HEK293T (cell line): Measurements from ENCODE around the gene KAZALD1.
A peak's percentile ranks its signal among the peaks of the same experiment; 100 is the strongest.

Source experiments
- CTCF ChIA-PET: fragments of 350-600 bp; formaldehyde crosslinking; extraction: SDS; loops from one replicate; lab custom pipeline; 2021; ENCODE audit warnings: antibody characterized with exemption, inconsistent platforms; lab: Yijun Ruan, JAX
- POLR2A ChIA-PET: fragments of 350-600 bp; formaldehyde crosslinking; extraction: SDS; loops from one replicate; lab custom pipeline; 2020; ENCODE audit warnings: antibody characterized with exemption, inconsistent platforms; lab: Yijun Ruan, JAX
- DNase-seq: peaks from one replicate; pipeline ENCODE4 v3.0.0; 2012; ENCODE audit warnings: mixed read lengths; ENCODE audit errors: extremely low spot score
- ARNT ChIP-seq: fragments of 450-650 bp; IDR thresholded peaks from 2 replicates; pipeline ENCODE4 v1.6.1; 2017; ENCODE audit warnings: mild to moderate bottlenecking
- BHLHE40 ChIP-seq: fragments of 450-650 bp; IDR thresholded peaks from 2 replicates; pipeline ENCODE4 v1.6.1; 2016; ENCODE audit warnings: mild to moderate bottlenecking, moderate library complexity, borderline replicate concordance
- CTBP1 ChIP-seq: fragments of 450-650 bp; IDR thresholded peaks from 2 replicates; pipeline ENCODE4 v1.6.1; 2016; ENCODE audit warnings: borderline replicate concordance
- ELF4 ChIP-seq: fragments of 450-650 bp; IDR thresholded peaks from 2 replicates; pipeline ENCODE4 v1.6.1; 2017; ENCODE audit warnings: antibody characterized with exemption
- FOXA1 ChIP-seq: fragments of 450-650 bp; IDR thresholded peaks from 2 replicates; pipeline ENCODE4 v1.6.1; 2016; ENCODE audit warnings: mild to moderate bottlenecking
- FOXK2 ChIP-seq: fragments of 450-650 bp; IDR thresholded peaks from 2 replicates; pipeline ENCODE4 v1.6.1; 2016; ENCODE audit warnings: mild to moderate bottlenecking
- FOXM1 ChIP-seq: fragments of 450-650 bp; IDR thresholded peaks from 2 replicates; pipeline ENCODE4 v1.6.1; 2017; ENCODE audit warnings: mild to moderate bottlenecking, borderline replicate concordance
- HDGF ChIP-seq: fragments of 450-650 bp; IDR thresholded peaks from 2 replicates; pipeline ENCODE4 v1.6.1; 2017; ENCODE audit warnings: antibody characterized with exemption, borderline replicate concordance
- L3MBTL2 ChIP-seq: fragments of 450-650 bp; conservative IDR thresholded peaks from 2 replicates; pipeline ENCODE4 v1.6.1; 2016; ENCODE audit warnings: mild to moderate bottlenecking
- LEF1 ChIP-seq: fragments of 450-650 bp; IDR thresholded peaks from 2 replicates; pipeline ENCODE4 v1.6.1; 2017; ENCODE audit warnings: mild to moderate bottlenecking, borderline replicate concordance
- NFRKB ChIP-seq: fragments of 450-650 bp; IDR thresholded peaks from 2 replicates; pipeline ENCODE4 v1.6.1; 2016; ENCODE audit warnings: mild to moderate bottlenecking, moderate library complexity
- SP1 ChIP-seq: fragments of 450-650 bp; IDR thresholded peaks from 2 replicates; pipeline ENCODE4 v1.6.1; 2017
- SUZ12 ChIP-seq: fragments of 450-650 bp; IDR thresholded peaks from 2 replicates; pipeline ENCODE4 v1.6.1; 2016; ENCODE audit warnings: mild to moderate bottlenecking
- TARDBP ChIP-seq: fragments of 450-650 bp; IDR thresholded peaks from 2 replicates; pipeline ENCODE4 v1.6.1; 2016
- ZNF384 ChIP-seq: fragments of 450-650 bp; IDR thresholded peaks from 2 replicates; pipeline ENCODE4 v1.6.1; 2016
- TF ChIP-seq, protein P1 (sequence below): fragments of 450-650 bp; IDR thresholded peaks from 2 replicates; pipeline ENCODE4 v1.6.1; 2016

The KAZALD1 gene

GRCh38 chr10:101015582-101015973 is 46.2 kb upstream of the KAZALD1 start:
- POLR2A ChIA-PET, result interaction anchor here (1.0 to 3.3 kb wide), 4 partner anchors 16 to 32 kb away, joined by 3 to 20 read pairs (median 4); partner anchors contain the start of gene LZTS2
- no peak for TF ChIP-seq ELF4
- TF ChIP-seq FOXM1, result no peak
- no peak for TF ChIP-seq SP1
- TF ChIP-seq FOXA1, result no peak
- no peak for TF ChIP-seq ZNF384
- no peak for TF ChIP-seq SUZ12
- TF ChIP-seq, protein P1, sequence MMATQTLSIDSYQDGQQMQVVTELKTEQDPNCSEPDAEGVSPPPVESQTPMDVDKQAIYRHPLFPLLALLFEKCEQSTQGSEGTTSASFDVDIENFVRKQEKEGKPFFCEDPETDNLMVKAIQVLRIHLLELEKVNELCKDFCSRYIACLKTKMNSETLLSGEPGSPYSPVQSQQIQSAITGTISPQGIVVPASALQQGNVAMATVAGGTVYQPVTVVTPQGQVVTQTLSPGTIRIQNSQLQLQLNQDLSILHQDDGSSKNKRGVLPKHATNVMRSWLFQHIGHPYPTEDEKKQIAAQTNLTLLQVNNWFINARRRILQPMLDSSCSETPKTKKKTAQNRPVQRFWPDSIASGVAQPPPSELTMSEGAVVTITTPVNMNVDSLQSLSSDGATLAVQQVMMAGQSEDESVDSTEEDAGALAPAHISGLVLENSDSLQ, result no peak
- TF ChIP-seq LEF1, result no peak
- TF ChIP-seq TARDBP, result no peak
- no peak for TF ChIP-seq HDGF
- TF ChIP-seq CTBP1, result no peak
- no peak for TF ChIP-seq FOXK2
- TF ChIP-seq BHLHE40, result no peak
- no peak for TF ChIP-seq L3MBTL2
- no peak for TF ChIP-seq NFRKB
- CTCF ChIA-PET, result interaction anchor here (0.7 to 3.3 kb wide), 3 partner anchors 16 to 36 kb away, joined by 5 to 50 read pairs (median 12); partner anchors contain the start of genes PDZD7 and SFXN3

GRCh38 chr10:101016814-101017213 is 45.0 kb upstream of the KAZALD1 start:
- ChIA-PET CTCF (interaction anchor here (0.6 to 3.8 kb wide), 7 partner anchors 13 to 87 kb away, joined by 3 to 50 read pairs (median 7); partner anchors contain the start of genes PDZD7 and SFXN3), POLR2A (interaction anchor here (1.7 to 3.4 kb wide), 4 partner anchors 17 to 44 kb away, joined by 4 to 20 read pairs (median 10); partner anchors contain the start of genes KAZALD1 and LZTS2)
- DNase-seq, result no peak
- TF ChIP-seq FOXK2 (no peak), FOXA1 (no peak), NFRKB (no peak)
- TF ChIP-seq, protein P1, result no peak

More at GRCh38 chr10:101015582-101015973, 46.2 kb upstream of the KAZALD1 start:
- no peak for DNase-seq

DNA sequence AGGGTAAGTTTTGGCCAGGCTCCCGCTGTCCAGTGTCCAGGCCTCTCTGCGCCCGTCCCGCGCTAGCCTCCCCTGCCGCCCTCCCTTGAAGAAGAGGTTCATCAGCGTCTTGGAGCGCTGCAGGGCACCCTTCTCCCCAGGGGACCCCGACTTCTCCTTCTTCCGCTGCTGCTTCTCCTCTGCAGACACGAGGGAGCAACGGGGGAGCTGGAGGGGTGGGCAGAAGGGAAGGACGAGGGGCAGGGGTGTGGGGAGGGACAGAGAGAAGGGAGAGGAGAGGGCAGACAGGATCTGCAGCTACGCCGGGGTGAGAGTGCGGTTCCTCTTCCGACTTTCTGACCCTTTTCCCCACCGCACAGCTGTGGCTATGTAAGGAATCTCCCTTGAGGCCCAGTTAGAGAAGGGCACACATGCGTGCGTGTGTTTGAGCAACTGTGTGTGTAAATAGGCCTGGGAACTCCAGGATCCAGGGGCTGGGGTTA is 43.6 kb upstream of the KAZALD1 start:
- no peak for DNase-seq
- no peak for TF ChIP-seq NFRKB
- no peak for TF ChIP-seq L3MBTL2
- TF ChIP-seq LEF1, result no peak
- no peak for TF ChIP-seq TARDBP
- TF ChIP-seq HDGF, result no peak
- ChIA-PET CTCF (interaction anchor here (1.0 to 3.8 kb wide), 9 partner anchors 8 to 71 kb away, joined by 3 to 35 read pairs (median 6); partner anchors contain the start of genes PDZD7 and SFXN3), POLR2A (interaction anchor here (0.9 to 3.4 kb wide), 7 partner anchors 20 to 48 kb away, joined by 3 to 14 read pairs (median 4); partner anchors contain the start of gene KAZALD1)

- POLR2A ChIA-PET, result interaction anchor here (0.6 to 3.4 kb wide), 12 partner anchors 12 to 106 kb away, joined by 3 to 14 read pairs (median 4); partner anchors contain the start of genes KAZALD1, MRPL43, PDZD7 and SFXN3
- TF ChIP-seq HDGF (0 out of 2 replicates have a peak, but pooled peaks have one; percentile 31), BHLHE40 (no peak), TARDBP (no peak), ZNF384 (no peak), FOXA1 (no peak), FOXM1 (no peak), LEF1 (no peak), ARNT (no peak)
- CTCF ChIA-PET, result interaction anchor here (0.7 to 3.8 kb wide), 16 partner anchors 9 to 123 kb away, joined by 3 to 35 read pairs (median 4); partner anchors contain the start of genes KAZALD1, PDZD7 and SFXN3
- peak; percentile 94 for DNase-seq
These were observed 43.0 kb upstream of the KAZALD1 start for GRCh38 chr10:101018600-101019439.

- TF ChIP-seq FOXA1 (no peak), FOXK2 (no peak), LEF1 (no peak), BHLHE40 (no peak), NFRKB (no peak), FOXM1 (no peak), ZNF384 (no peak), ARNT (no peak), ELF4 (no peak), SUZ12 (no peak), L3MBTL2 (no peak), CTBP1 (no peak), TARDBP (no peak)
- no peak for DNase-seq
- CTCF ChIA-PET, result interaction anchor here (0.7 to 3.8 kb wide), 14 partner anchors 9 to 123 kb away, joined by 3 to 35 read pairs (median 5); partner anchors contain the start of genes KAZALD1, PDZD7 and SFXN3
- POLR2A ChIA-PET, result interaction anchor here (0.6 to 3.4 kb wide), 7 partner anchors 11 to 106 kb away, joined by 3 to 14 read pairs (median 4); partner anchors contain the start of genes KAZALD1, MRPL43, PDZD7 and SFXN3
These were observed 42.4 kb upstream of the KAZALD1 start for GRCh38 chr10:101019440-101019703.

DNA sequence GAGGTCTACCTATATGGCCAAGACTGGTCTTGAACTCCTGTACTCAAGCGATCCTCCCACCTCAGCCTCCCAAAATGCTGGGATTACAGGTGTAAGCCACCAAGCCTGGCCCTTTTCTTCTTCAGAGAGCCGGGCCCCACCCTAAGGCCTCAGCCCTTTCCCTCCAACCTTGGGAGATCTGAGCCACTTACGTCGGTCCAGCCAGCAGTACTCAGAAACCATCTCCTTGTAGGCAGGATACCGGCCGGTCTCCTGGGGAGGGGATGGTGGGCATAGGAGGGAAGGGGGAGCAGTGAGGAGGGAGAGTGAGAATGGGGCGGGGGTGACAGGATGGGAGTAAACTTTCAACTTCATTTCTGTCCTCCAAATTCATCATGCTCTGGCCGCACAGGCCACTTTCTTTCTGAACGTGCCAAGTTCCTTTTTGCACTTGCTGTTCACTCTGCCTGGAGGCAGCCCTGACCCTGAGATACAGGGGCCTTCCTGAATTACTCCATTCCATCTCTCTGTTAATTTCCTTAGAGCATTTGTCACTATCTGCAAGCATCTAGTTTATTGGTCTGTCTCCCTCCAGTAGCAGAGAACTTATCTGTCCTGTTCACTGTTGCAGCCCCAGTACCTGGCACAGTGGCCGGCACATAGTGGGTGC is 41.2 kb upstream of the KAZALD1 start:
- DNase-seq, result no peak
- ChIA-PET POLR2A (no interaction called here), CTCF (interaction anchor here (1.2 to 2.1 kb wide), 2 partner anchors 35 to 53 kb away, joined by 4 read pairs; no protein-coding TSS in a partner anchor)
- TF ChIP-seq HDGF (no peak), FOXK2 (no peak), LEF1 (no peak), ZNF384 (no peak), ARNT (no peak), SP1 (no peak), FOXA1 (no peak), SUZ12 (no peak)
